Measurements from ENCODE around the gene THBS3. TPM values are rescaled to one million over a fixed set of nuclear protein-coding genes. Genes with fewer than 3 reads are reported as not detected.

Gene THBS3
- total RNA-seq, 1 experiment from 2014 or later, result 35.9 TPM

- no peak for TF ChIP-seq REST (IDR thresholded peaks at IDR 0.05; ENCODE audit: insufficient read depth in 1 of 2, low read depth in 2 of 2, low read length in 1 of 2)
- no peak for TF ChIP-seq POLR2AphosphoS5 (IDR thresholded peaks at IDR 0.05; ENCODE audit: low read depth, low read length)
- no peak for TF ChIP-seq TCF7L2 (IDR thresholded peaks at IDR 0.05; ENCODE audit: low read depth, low read length)
- TF ChIP-seq SIN3A (IDR thresholded peaks at IDR 0.05; ENCODE audit: borderline replicate concordance, insufficient read depth, low read depth, low read length), result no peak
- no peak for TF ChIP-seq CTCF (IDR thresholded peaks at IDR 0.05)
- Histone ChIP-seq H3K36me3 (ENCODE audit: control insufficient read depth, insufficient read depth, low read length) (no peaks in the 10 kb centered on the region), H3K27ac (ENCODE audit: low read length) (no peak overlapping the region), H3K27me3 (ENCODE audit: control insufficient read depth, insufficient read depth, low read length) (no peaks in the 10 kb centered on the region), H3K9me3 (ENCODE audit: control insufficient read depth, insufficient read depth, low read depth, low read length) (no peaks in the 10 kb centered on the region), H3K4me3 (ENCODE audit: low read depth in 2 of 2, low read length in 2 of 2) (no peak overlapping the region), H3K4me1 (ENCODE audit: control insufficient read depth, insufficient read depth, low read length) (peaks cover 2% of the 10 kb centered on the region)
- intact Hi-C loops (cut with micrococcal nuclease; ENCODE audit: unreplicated experiment), result no loop called here
- no peak for DNase-seq (ENCODE audit: low read depth, low spot score)
- in situ Hi-C loops (cut with HindIII; ENCODE audit: low pct_unique_long_range_greater_than_20kb, low sequenced_read_pairs), result no loop called here
- ChIA-PET POLR2A (interaction anchor here (0.7 to 1.1 kb wide), 2 partner anchors 8 to 12 kb away, joined by 3 to 4 read pairs; no protein-coding TSS in a partner anchor), CTCF (interaction anchor here (0.7 kb wide), 1 partner anchor 93 kb away, joined by 5 read pairs; no protein-coding TSS in a partner anchor)
- ATAC-seq, result no peak
- BruUV-seq (replicated peaks), result no TSS peak
Measured at GRCh38 chr1:155186067-155186793, 21.5 kb downstream of the THBS3 start.

- POLR2A ChIA-PET, result interaction anchor here (1.1 kb wide), 1 partner anchor 9 kb away, joined by 4 read pairs; no protein-coding TSS in a partner anchor
- in situ Hi-C loops (cut with HindIII; ENCODE audit: low pct_unique_long_range_greater_than_20kb, low sequenced_read_pairs) (no loop called here), intact Hi-C loops (cut with micrococcal nuclease; ENCODE audit: unreplicated experiment) (no loop called here)
- no peak for TF ChIP-seq POLR2AphosphoS5 (IDR thresholded peaks at IDR 0.05; ENCODE audit: low read depth, low read length)
- TF ChIP-seq SIN3A (IDR thresholded peaks at IDR 0.05; ENCODE audit: borderline replicate concordance, insufficient read depth, low read depth, low read length), result no peak
- TF ChIP-seq CTCF (IDR thresholded peaks at IDR 0.05), result no peak
- no peak for TF ChIP-seq REST (IDR thresholded peaks at IDR 0.05; ENCODE audit: insufficient read depth in 1 of 2, low read depth in 2 of 2, low read length in 1 of 2)
- TF ChIP-seq TCF7L2 (IDR thresholded peaks at IDR 0.05; ENCODE audit: low read depth, low read length), result no peak
- DNase-seq (ENCODE audit: low read depth, low spot score), result no peak
- BruUV-seq (replicated peaks), result no TSS peak
- CTCF ChIA-PET, result no interaction called here
- Histone ChIP-seq H3K9me3 (ENCODE audit: control insufficient read depth, insufficient read depth, low read depth, low read length) (no peaks in the 10 kb centered on the region), H3K27ac (ENCODE audit: low read length) (no peak overlapping the region), H3K4me3 (ENCODE audit: low read depth in 2 of 2, low read length in 2 of 2) (no peak overlapping the region), H3K27me3 (ENCODE audit: control insufficient read depth, insufficient read depth, low read length) (no peaks in the 10 kb centered on the region), H3K4me1 (ENCODE audit: control insufficient read depth, insufficient read depth, low read length) (peaks cover 2% of the 10 kb centered on the region), H3K36me3 (ENCODE audit: control insufficient read depth, insufficient read depth, low read length) (no peaks in the 10 kb centered on the region)
- ATAC-seq, result no peak
Measured at GRCh38 chr1:155185783-155186066, 22.0 kb downstream of the THBS3 start.
